HG02759 (cell line): Measurements from ENCODE around the gene SOCS1.

ENCODE experiments used
- ATAC-seq: cut with Tn5 transposase; IDR thresholded peaks from one replicate; pipeline ENCODE4 v1.9.1; 2021; ENCODE audit warnings: mild to moderate bottlenecking, moderate library complexity; ENCODE audit not compliant: unreplicated experiment

SOCS1 gene

GRCh38 chr16:11249233-11250061 is 6.6 kb downstream of the SOCS1 start:
- ATAC-seq = no peak

DNA sequence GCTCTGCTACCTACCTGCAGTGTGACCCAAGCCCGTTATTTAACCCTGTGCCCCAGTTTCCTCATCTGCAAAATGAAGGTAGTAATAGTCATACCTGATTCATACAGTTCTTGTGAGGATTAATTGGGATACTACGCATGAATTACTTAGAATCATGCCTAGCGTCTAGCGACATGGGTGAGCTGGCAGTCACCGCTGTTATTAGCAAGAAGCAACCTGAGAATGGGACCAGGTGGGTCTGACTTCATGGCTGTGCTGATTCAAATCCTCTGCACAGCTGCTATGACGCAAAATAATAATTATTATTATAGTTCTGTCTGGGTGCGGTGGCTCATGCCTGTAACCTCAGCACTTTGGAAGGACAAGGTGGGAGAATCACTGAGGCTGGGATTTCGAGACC is 7.9 kb downstream of the SOCS1 start:
- no peak for ATAC-seq

- no peak for ATAC-seq
Measured at GRCh38 chr16:11245988-11246387, 10.0 kb downstream of the SOCS1 start.

GRCh38 chr16:11245222-11245737 is 10.7 kb downstream of the SOCS1 start:
- no peak for ATAC-seq

DNA sequence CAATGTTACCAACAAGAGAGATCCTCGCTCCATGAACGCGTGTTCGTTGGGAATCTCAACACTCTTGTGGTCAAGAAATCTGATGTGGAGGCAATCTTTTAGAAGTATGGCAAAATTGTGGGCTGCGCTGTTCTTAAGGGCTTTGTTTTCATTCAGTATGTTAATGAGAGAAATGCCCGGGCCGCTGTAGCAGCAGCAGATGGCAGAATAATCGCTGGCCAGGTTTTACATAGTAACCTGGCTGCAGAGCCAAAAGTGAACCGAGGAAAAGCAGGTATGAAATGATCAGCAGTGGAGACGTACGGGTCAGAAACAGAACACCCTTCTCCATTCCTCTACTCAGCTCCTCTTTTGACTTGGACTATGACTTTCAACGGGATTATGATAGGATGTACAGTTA is 13.3 kb downstream of the SOCS1 start:
- ATAC-seq = no peak

DNA sequence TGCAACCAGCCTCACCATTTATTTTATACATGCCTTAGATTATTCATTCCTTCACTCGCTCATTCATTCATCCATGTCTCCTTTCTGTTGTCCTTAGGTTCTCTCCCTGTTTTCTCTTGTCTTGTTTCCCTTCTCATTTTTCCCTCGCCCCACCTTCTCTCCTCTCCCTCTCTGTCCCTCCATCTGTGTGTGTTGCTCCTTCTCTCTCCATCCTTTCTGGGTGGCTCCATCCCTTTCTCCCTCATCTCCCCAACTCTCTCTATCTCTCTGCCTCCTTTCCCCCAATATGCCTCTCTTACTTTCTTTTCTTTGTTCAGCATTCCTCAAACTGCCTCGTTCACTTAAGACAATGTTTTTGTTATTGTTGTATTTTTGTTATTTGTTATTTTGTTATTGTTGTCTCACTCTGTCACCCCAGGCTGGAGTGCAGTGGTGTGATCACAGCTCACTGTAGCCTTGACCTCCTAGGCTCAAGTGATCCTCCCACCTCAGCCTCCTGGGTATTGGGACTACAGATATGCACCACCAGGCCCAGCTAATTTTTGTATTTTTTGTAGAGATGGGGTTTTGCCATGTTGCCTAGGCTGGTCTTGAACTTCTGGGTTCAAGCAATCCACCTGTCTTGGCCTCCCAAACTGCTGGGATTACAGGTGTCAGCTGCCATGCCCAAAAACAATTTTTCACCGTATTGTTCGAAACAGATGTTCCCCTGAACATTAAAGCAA is 14.4 kb downstream of the SOCS1 start:
- no peak for ATAC-seq

DNA sequence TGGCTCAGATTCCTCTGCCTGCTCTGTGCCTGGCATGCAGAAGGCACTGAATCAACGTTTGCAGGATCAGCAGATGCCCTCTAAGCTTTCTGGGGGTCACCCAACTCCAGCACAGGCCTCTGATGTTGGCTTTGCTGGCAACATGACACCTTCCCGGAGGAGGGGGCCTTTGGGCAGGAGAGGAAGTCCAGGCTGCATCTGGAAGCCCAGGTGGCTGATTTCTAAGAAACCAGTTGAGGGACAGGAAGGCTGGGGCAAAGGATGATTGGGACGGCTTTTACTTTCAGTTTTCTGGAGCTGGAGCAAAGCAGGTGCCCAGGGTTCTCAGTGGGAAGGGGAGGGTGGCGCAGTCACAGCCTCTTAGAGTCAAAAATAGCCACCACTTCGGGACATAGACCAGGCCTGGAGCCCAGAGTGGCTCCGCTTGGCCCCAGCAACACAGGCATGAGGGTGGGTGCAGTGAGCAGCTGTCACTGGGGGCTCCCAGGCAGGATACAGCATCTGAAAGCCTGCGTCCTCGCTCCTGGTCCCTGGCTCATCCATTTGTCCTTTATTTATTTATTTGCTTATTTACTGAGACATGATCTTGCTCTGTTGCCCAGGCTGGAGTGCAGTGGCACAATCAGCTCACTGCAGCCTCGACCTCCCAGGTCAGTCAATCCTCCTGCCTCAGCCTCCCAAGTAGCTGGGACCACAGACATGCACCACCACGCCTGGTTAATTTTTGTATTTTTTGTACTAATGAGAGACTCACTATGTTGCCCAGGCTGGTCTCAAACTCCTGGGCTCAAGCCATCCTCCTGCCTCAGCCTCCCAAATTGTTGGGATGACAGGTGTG is 15.1 kb downstream of the SOCS1 start:
- ATAC-seq = no peak

- ATAC-seq = no peak
Measured at GRCh38 chr16:11239644-11240632, 16.1 kb downstream of the SOCS1 start.

DNA sequence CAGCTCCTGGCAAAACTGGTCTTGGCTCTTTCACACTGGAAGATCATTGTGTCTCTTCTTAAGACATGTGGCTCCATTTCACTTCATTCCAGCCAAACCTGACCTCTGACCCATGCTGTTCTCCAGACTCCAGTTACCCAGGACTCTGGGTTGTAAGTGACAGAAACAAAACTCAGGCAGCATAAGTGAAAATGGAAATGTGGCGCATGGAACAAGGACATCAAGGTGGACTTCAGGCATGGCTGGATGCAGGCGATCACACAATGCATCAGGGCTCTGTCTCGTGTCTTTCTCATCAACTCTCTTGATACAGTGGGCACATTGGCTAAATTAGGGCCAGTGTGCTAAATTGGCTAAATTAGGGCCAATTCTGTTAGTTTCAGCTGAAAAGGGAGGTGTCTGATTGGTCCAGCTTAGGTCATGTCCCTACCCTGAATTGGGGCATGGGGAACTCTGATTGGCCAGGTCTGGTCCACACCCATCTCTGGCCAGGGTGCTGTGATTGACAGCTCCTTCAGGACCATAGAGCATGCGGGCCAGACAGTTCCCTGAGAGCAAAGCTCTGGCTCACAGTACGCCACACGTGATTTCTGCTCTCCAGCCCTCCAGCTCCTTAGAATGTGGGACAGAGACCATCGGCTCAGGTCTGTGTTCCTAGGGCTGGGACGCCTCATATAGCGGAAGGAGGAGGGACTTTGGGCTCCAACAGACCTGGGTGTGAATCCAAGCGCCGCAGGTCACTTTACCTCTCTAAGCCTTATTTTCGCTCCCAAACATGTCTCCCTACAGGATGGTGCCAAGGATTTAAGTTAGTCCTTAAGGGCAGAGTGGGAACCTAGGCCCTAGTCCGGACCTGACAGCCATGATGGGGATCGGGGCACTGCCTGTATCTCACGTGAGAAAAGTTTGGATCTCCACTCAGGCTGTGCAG is 17.5 kb downstream of the SOCS1 start:
- ATAC-seq = no peak

DNA sequence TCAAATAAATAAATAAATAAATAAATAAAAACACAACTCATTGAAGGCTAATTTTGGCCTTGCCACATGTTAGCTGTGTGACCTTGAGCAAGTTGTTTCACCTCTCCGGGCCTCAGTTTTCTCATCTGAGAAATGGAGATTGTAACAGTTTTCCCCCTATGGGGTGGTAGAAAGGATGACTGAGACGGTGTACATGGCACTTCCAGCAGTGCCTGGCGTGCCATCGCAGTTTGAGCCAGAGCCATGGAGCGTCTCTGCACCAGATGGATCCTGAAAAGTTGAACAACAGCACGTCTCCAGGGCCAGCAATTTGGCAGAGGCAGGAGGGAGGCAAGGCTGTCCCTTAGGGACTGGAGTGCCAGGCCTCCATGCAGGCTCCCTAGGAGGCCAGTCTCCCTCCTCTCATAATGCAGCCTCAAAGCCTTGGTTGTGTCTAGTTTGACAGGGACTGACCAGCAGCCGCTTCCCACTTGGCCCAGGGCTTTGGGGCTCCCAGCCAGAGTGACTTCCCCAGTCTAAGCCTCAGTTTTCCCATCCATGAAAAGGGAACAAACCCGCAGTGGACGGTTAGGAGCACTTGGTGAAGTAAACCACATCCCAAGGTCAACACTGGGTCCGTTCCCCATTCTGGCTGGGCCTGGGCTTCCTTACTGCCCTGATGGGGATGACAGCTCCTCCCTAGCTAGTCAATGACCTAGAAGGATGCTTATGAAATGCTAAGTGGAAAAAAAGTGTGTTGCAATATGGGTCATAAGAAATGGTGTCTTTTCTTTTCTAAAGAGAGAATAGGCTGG is 19.3 kb downstream of the SOCS1 start:
- ATAC-seq = no peak

GRCh38 chr16:11235703-11235991 is 20.4 kb downstream of the SOCS1 start:
- no peak for ATAC-seq

GRCh38 chr16:11234884-11235702 is 20.9 kb downstream of the SOCS1 start:
- no peak for ATAC-seq

- no peak for ATAC-seq
Measured at GRCh38 chr16:11233727-11234376, 22.2 kb downstream of the SOCS1 start.

GRCh38 chr16:11232852-11233726 is 22.9 kb downstream of the SOCS1 start:
- ATAC-seq = peak; percentile 76

DNA sequence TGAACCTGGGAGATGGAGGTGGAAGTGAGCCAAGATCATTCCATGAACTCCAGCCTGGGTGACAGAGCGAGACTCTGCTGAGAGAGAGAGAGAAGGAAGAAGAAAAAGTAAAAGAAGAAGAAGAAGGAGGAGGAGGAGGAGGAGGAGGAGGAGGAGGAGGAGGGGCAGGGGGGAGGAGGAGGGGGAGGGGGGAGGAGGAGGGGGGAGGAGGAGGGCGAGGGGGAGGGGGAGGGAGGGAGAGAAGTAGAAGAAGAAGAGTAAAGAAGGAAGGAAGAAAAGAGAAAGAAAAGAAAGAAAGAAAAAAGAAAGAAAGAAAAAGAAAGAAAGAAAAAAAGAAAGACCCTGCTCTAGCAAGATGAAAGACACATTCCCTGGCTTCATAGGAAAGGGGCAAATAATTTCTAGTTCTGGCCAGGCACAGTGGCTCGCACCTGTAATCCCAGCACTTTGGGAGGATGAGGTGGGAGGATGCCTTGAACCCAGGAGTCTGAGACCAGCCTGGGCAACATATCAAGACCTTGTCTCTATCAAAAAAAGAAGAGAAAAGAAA is 23.6 kb downstream of the SOCS1 start:
- ATAC-seq = no peak
